Measurements from ENCODE around the gene EIF4G3.
A peak's percentile ranks its signal among the peaks of the same experiment; 100 is the strongest.

The EIF4G3 gene

DNA sequence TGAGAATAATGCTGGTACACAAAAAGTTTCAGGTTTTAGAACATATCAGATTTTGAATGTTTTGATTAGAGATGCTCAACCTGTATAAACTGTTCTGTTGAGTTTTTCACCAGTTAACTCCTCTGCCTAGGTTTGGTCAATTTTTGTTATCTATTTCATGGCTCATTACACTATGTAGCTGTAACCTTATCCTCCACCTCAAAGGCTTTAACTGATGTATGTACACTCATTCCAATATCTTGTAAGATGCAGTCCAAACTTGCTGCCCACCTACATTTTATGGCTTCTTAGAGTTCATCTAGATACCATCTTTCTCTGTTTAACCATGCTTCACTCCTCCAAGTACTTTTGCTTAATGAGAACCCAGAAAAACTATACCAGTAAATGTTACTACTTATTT is 107.8 kb downstream of the EIF4G3 start:
- no peak overlapping the region for H3K27ac Mint-ChIP-seq

DNA sequence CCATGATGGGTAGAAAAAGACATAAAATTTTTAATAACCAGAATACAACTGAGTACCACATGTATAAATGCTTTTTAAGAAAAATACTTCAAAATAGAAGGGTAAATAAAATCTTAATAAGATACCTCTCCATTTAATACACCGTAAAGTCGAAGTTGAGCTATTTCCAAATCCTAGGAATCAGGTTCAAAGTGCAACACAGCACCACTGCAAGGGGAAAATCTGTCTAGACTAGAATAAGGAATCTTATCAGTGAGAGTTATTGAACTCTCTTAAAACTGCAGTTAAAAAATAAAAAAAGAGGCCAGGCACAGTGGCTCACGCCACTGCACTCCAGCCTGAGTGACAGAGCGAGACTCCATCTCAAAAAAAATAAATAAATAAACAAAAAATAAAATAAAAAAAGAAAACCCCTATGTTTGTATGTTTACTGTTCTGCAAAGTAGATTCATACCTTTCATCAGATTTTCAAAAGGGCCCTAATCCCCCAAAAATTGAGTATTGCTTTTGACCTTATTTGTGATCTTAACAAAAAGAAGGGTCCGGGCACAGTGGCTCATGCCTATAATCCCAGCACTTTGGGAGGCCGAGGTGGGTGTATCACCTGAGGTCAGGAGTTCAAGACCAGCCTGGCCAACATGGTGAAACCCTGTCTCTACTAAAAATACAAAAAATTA is 109.0 kb downstream of the EIF4G3 start:
- Mint-ChIP-seq H3K9me3 (no peaks in the 10 kb centered on the region), H3K4me3 (no peak overlapping the region), H3K36me3 (ENCODE audit: low read depth) (peaks cover under 1% of the 10 kb centered on the region), H3K27me3 (ENCODE audit: low read depth, poor library complexity) (no peaks in the 10 kb centered on the region), H3K4me1 (peaks cover 30% of the 10 kb centered on the region), H3K27ac (no peak overlapping the region)
- DNase-seq, result no peak
- TF ChIP-seq, protein P1, sequence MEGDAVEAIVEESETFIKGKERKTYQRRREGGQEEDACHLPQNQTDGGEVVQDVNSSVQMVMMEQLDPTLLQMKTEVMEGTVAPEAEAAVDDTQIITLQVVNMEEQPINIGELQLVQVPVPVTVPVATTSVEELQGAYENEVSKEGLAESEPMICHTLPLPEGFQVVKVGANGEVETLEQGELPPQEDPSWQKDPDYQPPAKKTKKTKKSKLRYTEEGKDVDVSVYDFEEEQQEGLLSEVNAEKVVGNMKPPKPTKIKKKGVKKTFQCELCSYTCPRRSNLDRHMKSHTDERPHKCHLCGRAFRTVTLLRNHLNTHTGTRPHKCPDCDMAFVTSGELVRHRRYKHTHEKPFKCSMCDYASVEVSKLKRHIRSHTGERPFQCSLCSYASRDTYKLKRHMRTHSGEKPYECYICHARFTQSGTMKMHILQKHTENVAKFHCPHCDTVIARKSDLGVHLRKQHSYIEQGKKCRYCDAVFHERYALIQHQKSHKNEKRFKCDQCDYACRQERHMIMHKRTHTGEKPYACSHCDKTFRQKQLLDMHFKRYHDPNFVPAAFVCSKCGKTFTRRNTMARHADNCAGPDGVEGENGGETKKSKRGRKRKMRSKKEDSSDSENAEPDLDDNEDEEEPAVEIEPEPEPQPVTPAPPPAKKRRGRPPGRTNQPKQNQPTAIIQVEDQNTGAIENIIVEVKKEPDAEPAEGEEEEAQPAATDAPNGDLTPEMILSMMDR (IDR thresholded peaks at IDR 0.05), result no peak

More for the DNA sequence above, 107.8 kb downstream of the EIF4G3 start:
- TF ChIP-seq, protein P1 (IDR thresholded peaks at IDR 0.05), result no peak
- peaks cover 12% of the 10 kb centered on the region for H3K36me3 Mint-ChIP-seq (ENCODE audit: low read depth)
- H3K9me3 Mint-ChIP-seq, result no peaks in the 10 kb centered on the region
- H3K4me1 Mint-ChIP-seq, result peaks cover 30% of the 10 kb centered on the region
- no peaks in the 10 kb centered on the region for H3K27me3 Mint-ChIP-seq (ENCODE audit: low read depth, poor library complexity)
- no peak overlapping the region for H3K4me3 Mint-ChIP-seq
- no peak for DNase-seq

DNA sequence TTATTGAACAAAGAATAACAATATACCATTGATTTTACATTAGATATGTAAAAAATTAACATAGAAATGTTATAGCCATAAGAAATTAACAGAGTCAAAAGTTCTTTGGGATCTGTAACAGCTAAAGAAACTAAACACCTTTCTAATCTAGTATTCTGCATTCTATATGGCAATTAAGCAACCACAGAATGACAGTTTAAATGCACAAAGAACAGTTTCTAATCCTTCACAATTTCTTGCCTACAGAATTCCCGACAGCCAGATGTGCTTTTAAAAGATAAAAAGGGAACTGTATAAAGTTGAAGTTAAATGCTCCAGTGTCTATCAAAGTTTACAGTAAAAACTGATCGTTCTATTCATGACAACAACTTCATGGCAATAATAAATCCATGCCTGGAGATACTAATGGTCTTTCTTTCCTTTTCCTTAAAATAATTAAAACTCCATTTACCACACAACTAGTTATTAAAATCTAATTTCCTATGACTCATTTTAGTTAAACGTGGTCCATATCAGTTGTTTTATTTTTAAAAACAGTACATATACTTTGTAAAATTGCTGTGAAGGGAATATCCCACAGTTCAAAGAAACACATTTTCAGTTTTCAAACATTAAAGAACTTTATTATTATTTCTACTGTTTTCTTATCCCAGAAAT is 110.2 kb downstream of the EIF4G3 start:
- Mint-ChIP-seq H3K27me3 (ENCODE audit: low read depth, poor library complexity) (no peaks in the 10 kb centered on the region), H3K4me3 (no peak overlapping the region), H3K4me1 (peaks cover 30% of the 10 kb centered on the region), H3K36me3 (ENCODE audit: low read depth) (peaks cover 4% of the 10 kb centered on the region), H3K9me3 (no peaks in the 10 kb centered on the region), H3K27ac (no peak overlapping the region)
- DNase-seq, result no peak
- TF ChIP-seq, protein P1 (IDR thresholded peaks at IDR 0.05), result no peak

DNA sequence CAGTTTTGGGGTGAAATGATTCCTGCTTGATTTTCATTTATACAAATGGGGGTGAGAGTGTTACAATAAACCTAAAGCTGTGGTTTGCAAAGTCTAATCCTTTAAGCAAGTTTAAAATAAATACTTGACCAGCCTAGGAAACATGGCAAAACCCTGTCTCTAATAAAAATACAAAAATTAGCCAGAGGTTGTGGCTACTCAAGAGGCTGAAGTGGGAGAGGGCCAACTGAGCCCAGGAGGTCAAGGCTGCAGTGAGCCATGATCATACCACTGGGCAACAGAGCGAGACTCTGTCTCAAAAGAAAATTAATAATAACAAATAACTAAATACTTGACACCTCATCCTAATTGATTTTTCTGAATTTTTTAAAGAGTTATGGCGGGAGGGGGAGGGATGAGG is 110.8 kb downstream of the EIF4G3 start:
- TF ChIP-seq, protein P1 (IDR thresholded peaks at IDR 0.05), result no peak
- Mint-ChIP-seq H3K27ac (no peak overlapping the region), H3K9me3 (no peaks in the 10 kb centered on the region), H3K36me3 (ENCODE audit: low read depth) (peaks cover 4% of the 10 kb centered on the region), H3K4me3 (no peak overlapping the region), H3K4me1 (peaks cover 30% of the 10 kb centered on the region), H3K27me3 (ENCODE audit: low read depth, poor library complexity) (no peaks in the 10 kb centered on the region)
- DNase-seq, result no peak

DNA sequence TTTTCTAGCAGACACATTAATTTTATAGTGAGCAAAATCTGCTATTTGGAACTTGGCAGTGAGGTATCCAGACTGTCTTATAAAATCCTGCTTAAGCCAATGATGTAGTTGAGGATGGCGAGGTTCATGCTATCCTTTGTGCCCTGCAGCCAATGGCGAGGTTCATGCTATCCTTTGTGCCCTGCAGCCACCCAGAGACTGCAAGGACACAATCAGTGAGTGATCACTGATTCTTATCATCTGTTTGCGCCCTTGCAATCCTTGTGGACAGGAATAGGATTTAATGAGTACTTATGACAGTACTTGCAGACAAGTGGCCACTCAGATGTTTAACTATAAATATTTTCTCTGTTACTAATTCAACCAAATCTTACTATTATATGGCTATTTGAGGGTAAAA is 112.6 kb downstream of the EIF4G3 start:
- DNase-seq, result no peak
- Mint-ChIP-seq H3K36me3 (ENCODE audit: low read depth) (peaks cover 4% of the 10 kb centered on the region), H3K27me3 (ENCODE audit: low read depth, poor library complexity) (no peaks in the 10 kb centered on the region), H3K27ac (no peak overlapping the region), H3K4me1 (peaks cover 16% of the 10 kb centered on the region), H3K4me3 (no peak overlapping the region), H3K9me3 (no peaks in the 10 kb centered on the region)
- TF ChIP-seq, protein P1 (IDR thresholded peaks at IDR 0.05), result no peak

DNA sequence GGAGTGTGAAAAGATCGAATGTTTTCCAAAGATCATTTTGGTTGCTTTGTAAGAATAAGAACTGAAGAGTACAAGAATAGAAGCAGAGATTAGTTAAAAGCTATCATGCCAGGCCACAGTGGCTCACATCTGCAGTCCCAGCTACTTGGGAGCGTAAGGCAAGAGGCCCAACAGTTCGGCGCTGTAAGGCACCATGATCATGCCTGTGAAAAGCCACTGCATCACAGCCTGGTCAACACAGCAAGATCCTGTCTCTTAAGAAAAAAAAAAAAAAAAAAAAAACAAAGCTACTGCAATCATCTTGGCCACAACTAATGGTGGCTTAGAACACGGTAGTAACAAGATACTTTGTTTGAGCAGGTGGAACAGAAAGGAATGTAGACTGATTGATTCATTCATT is 116.2 kb downstream of the EIF4G3 start:
- Mint-ChIP-seq H3K36me3 (ENCODE audit: low read depth) (peaks cover 7% of the 10 kb centered on the region), H3K27ac (peak overlapping the region; percentile 86), H3K27me3 (ENCODE audit: low read depth, poor library complexity) (no peaks in the 10 kb centered on the region), H3K4me3 (no peak overlapping the region), H3K4me1 (peaks cover 6% of the 10 kb centered on the region), H3K9me3 (peaks cover 2% of the 10 kb centered on the region)
- TF ChIP-seq, protein P1 (IDR thresholded peaks at IDR 0.05), result no peak
- no peak for DNase-seq

All from nephron progenitor cell (in vitro differentiated cells).